Forelimb muscle (tissue), 1 donor: ENCODE data around the gene SLC38A11. TPM values are rescaled to one million over a fixed set of nuclear protein-coding genes. Genes with fewer than 3 reads are reported as not detected.

Source experiments
- polyA plus RNA-seq: library from polyadenylated mRNA; unstranded; fragments of 120-200 nt; gene quantifications from one replicate; pipeline ENCODE4 v1.2.1, GENCODE V29; 2013; ENCODE audit not compliant: insufficient read length

Gene SLC38A11
- polyA plus RNA-seq, 1 donor: 0.20 TPM

Other genes with a start within 250 kb of the SLC38A11 start
- 6.4 TPM for gene COBLL1, start 113.7 kb downstream of the SLC38A11 start, polyA plus RNA-seq
- gene SCN3A, start 248.5 kb upstream of the SLC38A11 start, polyA plus RNA-seq: 0.53 TPM